ENCODE data around the gene KCNE1. TPM values are rescaled to one million over a fixed set of nuclear protein-coding genes. Genes with fewer than 3 reads are reported as not detected.

The KCNE1 gene
- total and polyA plus RNA-seq, 8 donors, result 0.05 to 0.75 (median 0.30) TPM

DNA sequence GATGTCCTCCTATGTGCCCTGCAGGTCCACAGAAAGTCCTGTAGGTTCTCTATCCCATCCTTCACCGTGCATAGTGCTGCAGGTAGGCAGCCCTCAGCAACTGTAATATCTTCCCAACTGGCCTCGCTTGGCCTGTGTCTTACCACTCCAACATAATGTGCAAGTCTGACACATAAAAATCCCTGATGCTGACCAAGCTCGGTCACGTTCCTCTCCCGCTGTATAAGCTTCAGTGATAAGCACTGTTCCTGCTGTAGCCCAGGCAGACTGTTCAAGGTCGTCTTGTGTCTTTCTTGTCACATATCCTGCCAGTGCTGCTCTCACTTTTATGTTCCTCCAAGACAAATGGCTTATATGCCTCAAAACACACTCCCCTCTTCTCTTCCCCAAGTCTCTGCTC, 19.4 kb upstream of the KCNE1 start:
- TF ChIP-seq, protein P1, sequence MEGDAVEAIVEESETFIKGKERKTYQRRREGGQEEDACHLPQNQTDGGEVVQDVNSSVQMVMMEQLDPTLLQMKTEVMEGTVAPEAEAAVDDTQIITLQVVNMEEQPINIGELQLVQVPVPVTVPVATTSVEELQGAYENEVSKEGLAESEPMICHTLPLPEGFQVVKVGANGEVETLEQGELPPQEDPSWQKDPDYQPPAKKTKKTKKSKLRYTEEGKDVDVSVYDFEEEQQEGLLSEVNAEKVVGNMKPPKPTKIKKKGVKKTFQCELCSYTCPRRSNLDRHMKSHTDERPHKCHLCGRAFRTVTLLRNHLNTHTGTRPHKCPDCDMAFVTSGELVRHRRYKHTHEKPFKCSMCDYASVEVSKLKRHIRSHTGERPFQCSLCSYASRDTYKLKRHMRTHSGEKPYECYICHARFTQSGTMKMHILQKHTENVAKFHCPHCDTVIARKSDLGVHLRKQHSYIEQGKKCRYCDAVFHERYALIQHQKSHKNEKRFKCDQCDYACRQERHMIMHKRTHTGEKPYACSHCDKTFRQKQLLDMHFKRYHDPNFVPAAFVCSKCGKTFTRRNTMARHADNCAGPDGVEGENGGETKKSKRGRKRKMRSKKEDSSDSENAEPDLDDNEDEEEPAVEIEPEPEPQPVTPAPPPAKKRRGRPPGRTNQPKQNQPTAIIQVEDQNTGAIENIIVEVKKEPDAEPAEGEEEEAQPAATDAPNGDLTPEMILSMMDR (IDR thresholded peaks at IDR 0.05), result no peak
- no peak for ATAC-seq
- WGBS, 2 donors, result 60 to 62% methylated on average over 6 of the region's 6 CpGs

DNA sequence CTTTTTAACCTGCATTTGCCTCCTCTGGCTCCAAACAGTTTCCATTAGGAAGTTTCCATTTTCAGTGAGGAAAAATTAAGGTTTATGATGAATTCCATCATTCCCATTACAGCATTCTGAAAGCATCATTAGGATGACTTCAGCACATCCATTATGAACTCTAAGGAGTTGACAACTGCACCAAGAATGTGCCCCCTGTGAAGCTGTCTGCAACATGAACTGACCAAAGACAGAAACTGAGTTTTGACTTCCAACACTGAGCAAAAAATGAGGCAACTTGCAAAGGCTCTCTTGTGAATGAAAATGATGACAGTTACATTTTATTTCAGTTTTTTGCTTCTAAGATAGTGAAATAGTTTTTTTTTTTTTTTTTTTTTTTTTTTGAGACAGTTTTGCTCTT, 18.3 kb upstream of the KCNE1 start:
- no peak overlapping the region for H3K27ac ChIP-seq
- ATAC-seq, result no peak
- no peaks in the 10 kb centered on the region for H3K36me3 ChIP-seq
- H3K9me3 ChIP-seq, result no peaks in the 10 kb centered on the region
- intact Hi-C loops (cut with DNase I), result no loop called here
- peaks cover 5 to 23% (median 21%) of the 10 kb centered on the region in 3 donors for H3K4me1 ChIP-seq
- no peak for DNase-seq
- FAIRE-seq, result no peak
- H3K4me3 ChIP-seq, result no peak overlapping the region
- TF ChIP-seq, protein P1 (IDR thresholded peaks at IDR 0.05), result no peak
- no peaks in the 10 kb centered on the region for H3K27me3 ChIP-seq

More for the DNA sequence above, 19.4 kb upstream of the KCNE1 start:
- no peak overlapping the region for H3K4me3 ChIP-seq
- no peaks in the 10 kb centered on the region for H3K9me3 ChIP-seq
- H3K4me1 ChIP-seq, result peaks cover 5 to 16% (median 14%) of the 10 kb centered on the region in 3 donors
- H3K27me3 ChIP-seq, result no peaks in the 10 kb centered on the region
- intact Hi-C loops (cut with DNase I), result no loop called here
- FAIRE-seq (no peak), DNase-seq (no peak)
- H3K36me3 ChIP-seq, result no peaks in the 10 kb centered on the region
- no peak overlapping the region for H3K27ac ChIP-seq

DNA sequence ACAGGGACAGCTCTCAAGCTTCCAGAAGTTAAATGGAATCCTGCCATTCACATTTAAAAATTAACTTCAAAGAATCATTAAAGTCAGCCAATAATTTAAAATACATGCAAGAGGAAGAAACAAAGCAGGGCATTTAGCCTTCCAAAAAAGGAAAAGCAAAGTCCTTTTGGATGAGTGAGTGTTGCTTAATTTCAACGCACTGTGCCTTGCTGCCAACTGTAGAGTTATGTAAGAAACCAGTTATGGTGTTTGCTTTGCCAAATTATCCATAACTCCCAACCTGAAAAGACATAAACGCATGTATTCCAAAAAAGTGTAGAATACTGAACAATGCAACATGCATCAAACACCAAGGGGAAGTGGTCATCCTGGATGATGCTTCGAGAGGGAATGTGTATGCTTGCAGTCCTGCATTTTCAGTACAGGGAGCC, 16.1 kb upstream of the KCNE1 start:
- intact Hi-C loops (cut with DNase I), result no loop called here
- Histone ChIP-seq H3K27ac (peak overlapping the region in 3 of 4 donors; percentile 14 to 96 (median 72)), H3K4me3 (no peak overlapping the region), H3K4me1 (peaks cover 17 to 42% (median 23%) of the 10 kb centered on the region in 3 donors), H3K9me3 (no peaks in the 10 kb centered on the region), H3K36me3 (no peaks in the 10 kb centered on the region), H3K27me3 (no peaks in the 10 kb centered on the region)
- TF ChIP-seq, protein P1 (IDR thresholded peaks at IDR 0.05), result no peak
- DNase-seq, result no peak
- WGBS, 2 donors, result 28 to 33% methylated on average over 3 of the region's 3 CpGs
- FAIRE-seq, result no peak
- ATAC-seq, result peak in 1 of 4 donors; percentile 27

DNA sequence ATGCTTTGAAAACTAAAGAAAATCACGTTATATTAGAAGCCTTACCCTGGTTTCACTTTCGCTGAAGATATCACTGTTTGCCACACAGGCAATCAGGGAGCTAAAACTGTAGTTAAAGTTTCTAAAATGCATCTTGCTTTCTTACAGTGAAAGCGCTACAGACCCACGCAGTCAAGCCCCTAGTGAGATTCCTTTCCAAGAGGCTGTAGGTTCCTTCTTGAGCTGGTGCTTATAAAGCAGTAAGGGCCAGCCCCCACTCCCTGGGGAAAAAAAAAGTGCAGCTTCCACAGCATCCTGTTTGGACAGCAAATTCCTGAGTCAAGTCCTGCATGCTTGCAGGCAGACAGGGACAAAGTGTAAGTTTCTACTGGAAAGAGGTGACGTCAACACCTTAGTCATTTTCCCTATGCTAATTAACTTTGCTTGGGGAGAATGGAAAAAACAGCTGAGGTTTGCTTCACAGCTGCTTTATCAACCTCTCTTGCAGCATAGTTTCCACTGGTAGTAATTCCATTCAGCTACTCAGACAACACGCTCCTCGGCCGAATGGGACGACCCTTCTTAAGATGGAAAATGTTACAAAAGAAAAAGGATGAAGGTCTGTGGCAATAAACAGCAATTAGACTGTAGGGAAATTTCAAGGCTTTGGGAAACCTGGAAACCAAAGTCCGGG, 14.7 kb upstream of the KCNE1 start:
- Histone ChIP-seq H3K27me3 (no peaks in the 10 kb centered on the region), H3K4me3 (peak overlapping the region in 2 of 4 donors; percentile 27 to 41), H3K9me3 (no peaks in the 10 kb centered on the region), H3K4me1 (peaks cover 24 to 54% (median 27%) of the 10 kb centered on the region in 3 donors), H3K27ac (peak overlapping the region; percentile 72 to 96 (median 89)), H3K36me3 (no peaks in the 10 kb centered on the region)
- intact Hi-C loops (cut with DNase I), result no loop called here
- 4 to 8% methylated on average over 10 of the region's 10 CpGs for WGBS, 2 donors
- DNase-seq (peak in 4 of 6 donors; percentile 67 to 82 (median 76)), FAIRE-seq (peak; percentile 98), ATAC-seq (peak; percentile 83 to 92 (median 87))
- TF ChIP-seq, protein P1 (IDR thresholded peaks at IDR 0.05), result no peak

DNA sequence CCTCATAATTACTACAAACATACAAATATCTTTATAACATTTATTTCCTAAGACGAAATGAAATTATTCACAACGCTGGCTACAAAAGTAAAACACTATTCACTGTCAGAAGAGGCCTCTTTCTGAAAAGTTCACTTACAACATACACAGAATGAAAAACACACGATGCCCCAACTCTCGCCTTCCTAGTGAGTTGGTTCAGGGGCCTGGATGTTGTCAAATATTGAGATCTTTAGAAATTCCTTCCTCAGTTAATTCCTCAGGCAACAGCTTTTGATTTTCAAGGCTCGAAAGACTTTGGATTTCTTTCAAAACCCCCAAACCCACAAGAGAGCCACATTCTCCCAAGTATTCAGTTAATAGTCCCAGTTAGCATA, 14.2 kb upstream of the KCNE1 start:
- whole genome bisulfite sequencing, 2 donors, result 14 to 21% methylated on average over 5 of the region's 5 CpGs

More for the DNA sequence above, 14.2 kb upstream of the KCNE1 start:
- H3K27me3 ChIP-seq, result no peaks in the 10 kb centered on the region
- peak; percentile 26 for FAIRE-seq
- H3K4me1 ChIP-seq, result peaks cover 27 to 56% (median 27%) of the 10 kb centered on the region in 3 donors
- TF ChIP-seq, protein P1 (IDR thresholded peaks at IDR 0.05), result no peak
- peak overlapping the region; percentile 72 to 96 (median 89) for H3K27ac ChIP-seq
- H3K4me3 ChIP-seq, result peak overlapping the region in 2 of 4 donors; percentile 27 to 41
- peak in 1 of 4 donors; percentile 2 for ATAC-seq
- intact Hi-C loops (cut with DNase I), result no loop called here
- H3K9me3 ChIP-seq, result no peaks in the 10 kb centered on the region
- H3K36me3 ChIP-seq, result peaks cover 0 to 2% (median 0%) of the 10 kb centered on the region in 3 donors
- no peak for DNase-seq
